GM12872 (cell line): ENCODE results near the gene MAP6D1.

Experiments used
- CTCF ChIP-seq: IDR thresholded peaks from 3 replicates; pipeline ENCODE4 v1.5.1; 2011; ENCODE audit warnings: low read depth, mild to moderate bottlenecking, low read length, moderate library complexity; ENCODE audit not compliant: insufficient read depth

The MAP6D1 gene

DNA sequence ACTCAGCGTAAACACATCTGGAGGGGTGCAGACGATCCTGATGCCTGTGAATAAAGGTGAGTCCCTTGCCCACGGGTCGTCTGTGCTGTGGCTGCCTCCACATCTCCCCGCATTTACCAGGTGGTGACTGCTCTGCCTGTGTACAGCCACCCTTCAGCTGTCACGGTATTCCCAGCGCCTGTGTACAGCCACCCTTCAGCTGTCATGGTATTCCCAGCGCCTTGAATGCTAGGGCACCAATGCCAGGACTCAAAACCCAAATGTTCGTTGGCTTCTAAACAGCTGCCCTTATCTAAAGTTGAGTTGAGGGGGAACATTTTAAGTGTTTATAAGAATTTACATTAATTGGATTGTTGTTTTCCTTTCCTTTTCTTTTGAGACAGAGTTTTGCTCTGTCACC, 27.4 kb downstream of the MAP6D1 start:
- TF ChIP-seq CTCF = no peak

GRCh38 chr3:183796372-183796771, 29.0 kb downstream of the MAP6D1 start:
- no peak for TF ChIP-seq CTCF

GRCh38 chr3:183794452-183794851, 30.9 kb downstream of the MAP6D1 start:
- TF ChIP-seq CTCF = no peak

- TF ChIP-seq CTCF = no peak
Observed at GRCh38 chr3:183792976-183793375, 32.4 kb downstream of the MAP6D1 start.

DNA sequence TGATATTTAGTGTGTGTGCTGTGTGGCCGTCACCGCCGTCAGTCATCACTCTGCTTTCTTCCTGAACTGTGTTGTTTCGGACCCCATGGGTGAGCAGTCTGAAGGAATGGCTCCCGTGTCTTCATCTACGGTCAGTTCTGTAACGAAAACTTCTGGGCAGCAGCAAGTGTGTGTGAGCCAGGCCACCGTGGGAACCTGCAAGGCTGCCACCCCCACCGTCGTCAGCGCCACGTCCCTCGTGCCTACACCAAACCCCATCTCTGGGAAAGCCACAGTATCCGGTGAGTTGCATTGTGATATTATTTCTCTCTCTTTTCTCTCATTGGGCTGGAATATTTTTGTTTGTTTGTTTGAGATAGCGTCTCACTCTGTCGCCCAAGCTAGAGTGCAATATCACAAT, 34.7 kb downstream of the MAP6D1 start:
- no peak for TF ChIP-seq CTCF

DNA sequence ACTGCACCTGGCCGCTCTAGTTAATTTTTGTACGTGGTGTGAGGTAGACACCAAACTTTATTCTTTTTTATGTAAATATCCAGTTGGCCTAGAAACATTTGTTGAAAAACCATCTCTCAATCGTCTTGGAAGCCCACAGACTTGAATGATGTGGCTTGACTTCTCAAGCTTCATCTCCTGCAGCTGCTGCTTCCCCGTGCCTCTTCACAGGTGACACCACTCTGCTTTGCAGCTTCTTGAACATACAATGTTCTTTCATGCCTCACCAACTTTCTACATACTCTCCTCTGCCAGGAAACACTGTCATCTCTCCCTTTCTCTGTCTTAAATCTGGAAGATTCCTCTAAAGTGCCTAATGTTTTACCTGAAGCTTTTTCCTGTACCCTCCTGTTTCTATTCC, 35.6 kb downstream of the MAP6D1 start:
- no peak for TF ChIP-seq CTCF

DNA sequence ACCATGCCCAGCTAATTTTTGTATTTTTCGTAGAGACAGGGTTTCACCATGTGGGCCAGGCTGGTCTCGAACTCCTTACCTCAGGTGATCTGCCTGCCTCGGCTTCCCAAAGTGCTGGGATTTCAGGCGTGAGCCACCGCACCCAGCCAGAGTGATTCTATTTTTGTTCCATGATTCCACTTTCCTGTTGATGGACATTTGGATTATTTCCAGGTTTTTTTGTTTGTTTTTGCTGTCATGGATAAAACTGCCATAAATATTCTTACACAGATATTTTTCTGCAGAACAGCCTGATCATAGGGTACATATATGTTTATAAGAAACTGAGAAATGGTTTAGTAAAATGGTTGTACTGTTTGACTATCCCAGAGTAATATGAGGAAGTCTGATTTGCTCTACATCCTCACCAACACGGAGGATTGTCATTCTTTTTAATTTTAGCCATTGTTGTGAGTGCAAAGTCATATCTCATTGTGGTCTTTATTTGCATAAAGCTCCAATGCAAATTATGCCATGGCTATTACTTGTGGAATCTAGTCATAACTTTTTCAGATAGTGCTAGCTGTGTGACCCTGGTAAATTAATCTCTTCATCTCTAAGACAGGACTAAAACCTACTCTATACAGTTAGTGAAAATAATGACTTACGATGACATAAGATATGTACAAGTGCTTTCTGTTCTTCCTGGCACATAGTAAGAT, 42.7 kb downstream of the MAP6D1 start:
- TF ChIP-seq CTCF = no peak
